HG03095 (cell line): ENCODE measurements around the gene IPO5.

Experiments used
- ATAC-seq: cut with Tn5 transposase; IDR thresholded peaks from one replicate; pipeline ENCODE4 v1.9.1; 2021; ENCODE audit warnings: moderate library complexity; ENCODE audit not compliant: unreplicated experiment

The IPO5 gene

GRCh38 chr13:98054301-98054700 is 100.8 kb downstream of the IPO5 start:
- ATAC-seq: no peak

GRCh38 chr13:98055623-98056022 is 102.1 kb downstream of the IPO5 start:
- ATAC-seq: no peak

GRCh38 chr13:98056839-98057410 is 103.5 kb downstream of the IPO5 start:
- ATAC-seq: no peak

- no peak for ATAC-seq
Measured at GRCh38 chr13:98059276-98059675, 105.8 kb downstream of the IPO5 start.

GRCh38 chr13:98060282-98060681 is 106.8 kb downstream of the IPO5 start:
- ATAC-seq: no peak

GRCh38 chr13:98065468-98065867 is 112.0 kb downstream of the IPO5 start:
- ATAC-seq: no peak

GRCh38 chr13:98066636-98067035 is 113.2 kb downstream of the IPO5 start:
- no peak for ATAC-seq

- no peak for ATAC-seq
Measured at GRCh38 chr13:98068521-98068920, 115.0 kb downstream of the IPO5 start.

GRCh38 chr13:98069985-98070384 is 116.5 kb downstream of the IPO5 start:
- no peak for ATAC-seq

GRCh38 chr13:98071316-98071715 is 117.8 kb downstream of the IPO5 start:
- no peak for ATAC-seq

GRCh38 chr13:98072476-98072875 is 119.0 kb downstream of the IPO5 start:
- no peak for ATAC-seq
